RWPE1 (cell line): ENCODE data around the gene YARS1.

Experiments used
- CTCF ChIA-PET: fragments of 350-600 bp; sonication (Branson Sonifier 250); formaldehyde crosslinking; extraction: SDS; loops from one replicate; lab custom pipeline; 2021; lab: Yijun Ruan, JAX
- POLR2A ChIA-PET: fragments of 400-600 bp; formaldehyde crosslinking; extraction: SDS; loops from one replicate; lab custom pipeline; 2020; ENCODE audit warnings: antibody characterized with exemption; ENCODE audit not compliant: low non-redundant PET; lab: Yijun Ruan, JAX
- DNase-seq: peaks from one replicate; pipeline ENCODE4 v3.0.0; 2012; ENCODE audit warnings: low spot score
- H3K27ac ChIP-seq: fragments of 450-650 bp; 2 replicates; pipeline ENCODE4 v1.5.1; 2017
- TF ChIP-seq, protein P1 (sequence below): fragments of 450-650 bp; conservative IDR thresholded peaks from 2 replicates; pipeline ENCODE4 v1.5.1; 2017; ENCODE audit warnings: low read depth, mild to moderate bottlenecking

The YARS1 gene

DNA sequence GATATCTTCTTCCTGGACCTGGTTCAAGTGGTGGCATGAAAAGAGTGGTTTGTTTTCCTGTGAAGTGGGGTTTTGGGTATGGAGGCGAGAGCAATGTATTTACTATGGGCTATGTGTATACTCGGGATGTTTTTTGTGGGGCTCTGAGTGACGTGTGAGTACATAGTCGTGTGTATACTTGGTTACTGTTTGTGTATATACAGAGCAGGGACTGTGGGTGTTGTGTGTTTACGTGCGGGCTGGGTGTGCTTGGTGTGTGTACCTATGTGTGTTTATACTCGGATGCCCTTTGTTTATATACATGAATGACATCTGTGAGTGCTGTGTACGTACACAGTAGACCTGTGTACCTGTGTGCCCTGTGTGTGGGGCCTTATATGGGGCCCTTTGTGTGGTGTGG is 50.0 kb downstream of the YARS1 start:
- CTCF ChIA-PET = interaction anchor here (8.4 kb wide), 1 partner anchor 55 kb away, joined by 132 read pairs; no protein-coding TSS in a partner anchor
- peak overlapping the region; percentile 100 for H3K27ac ChIP-seq
- TF ChIP-seq, protein P1, sequence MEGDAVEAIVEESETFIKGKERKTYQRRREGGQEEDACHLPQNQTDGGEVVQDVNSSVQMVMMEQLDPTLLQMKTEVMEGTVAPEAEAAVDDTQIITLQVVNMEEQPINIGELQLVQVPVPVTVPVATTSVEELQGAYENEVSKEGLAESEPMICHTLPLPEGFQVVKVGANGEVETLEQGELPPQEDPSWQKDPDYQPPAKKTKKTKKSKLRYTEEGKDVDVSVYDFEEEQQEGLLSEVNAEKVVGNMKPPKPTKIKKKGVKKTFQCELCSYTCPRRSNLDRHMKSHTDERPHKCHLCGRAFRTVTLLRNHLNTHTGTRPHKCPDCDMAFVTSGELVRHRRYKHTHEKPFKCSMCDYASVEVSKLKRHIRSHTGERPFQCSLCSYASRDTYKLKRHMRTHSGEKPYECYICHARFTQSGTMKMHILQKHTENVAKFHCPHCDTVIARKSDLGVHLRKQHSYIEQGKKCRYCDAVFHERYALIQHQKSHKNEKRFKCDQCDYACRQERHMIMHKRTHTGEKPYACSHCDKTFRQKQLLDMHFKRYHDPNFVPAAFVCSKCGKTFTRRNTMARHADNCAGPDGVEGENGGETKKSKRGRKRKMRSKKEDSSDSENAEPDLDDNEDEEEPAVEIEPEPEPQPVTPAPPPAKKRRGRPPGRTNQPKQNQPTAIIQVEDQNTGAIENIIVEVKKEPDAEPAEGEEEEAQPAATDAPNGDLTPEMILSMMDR = no peak
- no peak for DNase-seq
- POLR2A ChIA-PET = no interaction called here

DNA sequence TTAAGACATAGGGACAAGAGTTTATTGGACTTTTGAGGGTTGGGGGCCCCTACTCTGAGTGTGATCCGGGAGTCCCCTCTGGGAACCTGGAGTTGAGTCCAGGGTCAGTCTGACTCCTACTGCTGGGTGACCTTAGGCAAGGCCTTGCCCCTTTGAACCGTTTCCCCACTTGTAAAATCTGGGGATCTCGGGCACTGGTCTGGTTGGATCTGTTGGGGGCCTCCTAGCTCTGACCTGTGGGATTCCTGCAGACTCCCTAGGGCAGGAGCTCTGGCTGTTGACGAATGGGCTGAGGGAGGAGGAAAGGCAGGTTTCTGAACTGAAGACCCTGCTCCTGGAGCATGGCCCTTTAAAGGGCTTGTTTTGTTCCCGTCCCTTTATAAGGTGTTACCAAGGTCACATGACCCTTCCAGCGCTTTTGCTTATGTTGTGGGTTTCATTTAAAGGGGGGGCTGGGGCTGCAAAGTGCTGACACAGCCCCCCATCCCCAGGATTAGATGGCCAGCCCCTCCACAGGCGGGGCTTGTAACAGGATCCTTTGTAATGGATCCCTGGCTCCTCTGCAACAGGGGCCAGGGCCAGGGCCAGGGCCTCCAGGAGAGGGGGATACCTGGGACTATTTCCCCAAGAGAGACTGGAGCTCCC is 50.7 kb downstream of the YARS1 start:
- H3K27ac ChIP-seq = peak overlapping the region; percentile 100
- DNase-seq = no peak
- TF ChIP-seq, protein P1 = no peak
- ChIA-PET POLR2A (interaction anchor here (0.6 kb wide), 1 partner anchor 75 kb away, joined by 3 read pairs; no protein-coding TSS in a partner anchor), CTCF (no interaction called here)

DNA sequence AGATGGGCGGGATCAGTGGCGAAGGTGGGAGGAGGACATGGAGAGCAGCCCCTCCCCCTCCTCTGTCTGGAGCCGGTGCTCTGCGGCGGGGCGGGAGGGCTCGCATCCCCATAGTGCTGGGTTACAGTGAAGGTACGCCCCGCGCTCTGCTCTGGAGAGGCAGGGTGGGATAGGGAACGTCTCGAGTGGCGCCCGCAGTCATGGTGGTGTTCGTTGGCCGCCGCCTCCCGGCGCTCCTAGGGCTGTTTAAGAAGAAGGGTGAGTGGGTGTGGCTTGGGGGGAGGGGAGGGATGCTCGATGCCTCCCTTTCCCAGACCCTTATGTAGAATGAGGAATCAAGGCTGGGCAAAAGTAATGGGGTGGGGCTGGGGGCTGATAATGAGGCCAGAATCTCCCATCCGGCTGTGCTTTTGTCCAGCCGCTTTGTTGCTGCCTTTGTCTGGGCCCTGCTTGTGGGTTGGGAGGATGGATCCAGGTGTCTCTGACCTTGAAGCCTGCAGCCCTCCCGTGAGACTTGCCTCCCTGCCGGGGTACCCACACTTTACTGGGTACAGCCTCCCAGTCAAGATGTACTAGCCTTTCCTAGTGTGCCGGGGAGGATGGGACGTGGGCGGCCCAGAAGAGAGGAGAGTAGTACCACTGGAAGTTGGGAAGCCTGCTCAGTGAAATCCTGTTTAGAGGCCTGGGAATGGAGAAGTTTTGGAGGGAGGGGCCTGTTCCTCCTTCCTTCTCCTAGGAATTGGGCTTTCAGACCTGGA is 51.4 kb downstream of the YARS1 start:
- no peak for DNase-seq
- ChIA-PET POLR2A (interaction anchor here (0.6 kb wide), 1 partner anchor 76 kb away, joined by 3 read pairs; no protein-coding TSS in a partner anchor), CTCF (no interaction called here)
- TF ChIP-seq, protein P1 = no peak
- H3K27ac ChIP-seq = peak overlapping the region; percentile 100

DNA sequence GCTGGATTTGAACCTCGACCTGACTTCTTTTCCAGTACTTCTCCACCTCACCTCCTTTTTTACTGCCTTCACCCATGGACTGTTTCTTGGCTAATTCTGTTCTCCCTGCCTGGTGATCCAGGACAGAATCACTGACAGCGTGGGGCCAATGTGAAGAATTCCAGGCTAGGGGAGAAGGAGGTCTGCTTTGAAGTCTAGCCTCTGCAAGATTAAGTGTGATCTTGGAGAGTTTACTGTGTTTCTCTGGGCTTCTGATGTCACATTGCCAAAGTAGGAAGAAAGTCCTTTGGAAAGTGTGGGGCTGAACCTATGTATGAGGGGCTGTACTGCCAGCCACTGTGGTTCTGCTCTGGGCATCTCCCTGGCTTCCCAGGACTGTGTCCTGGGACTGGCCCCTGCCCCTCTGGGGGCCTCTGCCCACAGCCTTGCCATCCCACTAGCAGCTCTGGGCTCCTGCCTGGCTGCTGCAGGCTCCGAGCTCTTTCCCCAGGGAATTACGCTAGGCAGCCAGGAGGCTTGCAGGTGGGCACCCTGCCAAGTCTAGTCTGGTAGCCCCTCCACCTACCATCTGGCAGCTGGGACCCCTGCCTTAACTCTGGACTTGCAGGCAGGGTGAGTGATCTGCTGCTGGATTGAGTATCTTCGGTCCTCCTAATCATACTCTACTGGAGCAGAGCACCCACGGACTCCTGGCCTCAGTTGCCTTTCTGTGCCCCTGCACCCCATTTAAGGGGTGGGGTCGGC is 52.2 kb downstream of the YARS1 start:
- peak overlapping the region; percentile 100 for H3K27ac ChIP-seq
- DNase-seq = no peak
- TF ChIP-seq, protein P1 = no peak
- CTCF ChIA-PET = interaction anchor here (1.0 kb wide), 1 partner anchor 53 kb away, joined by 3 read pairs; no protein-coding TSS in a partner anchor
- POLR2A ChIA-PET = no interaction called here

DNA sequence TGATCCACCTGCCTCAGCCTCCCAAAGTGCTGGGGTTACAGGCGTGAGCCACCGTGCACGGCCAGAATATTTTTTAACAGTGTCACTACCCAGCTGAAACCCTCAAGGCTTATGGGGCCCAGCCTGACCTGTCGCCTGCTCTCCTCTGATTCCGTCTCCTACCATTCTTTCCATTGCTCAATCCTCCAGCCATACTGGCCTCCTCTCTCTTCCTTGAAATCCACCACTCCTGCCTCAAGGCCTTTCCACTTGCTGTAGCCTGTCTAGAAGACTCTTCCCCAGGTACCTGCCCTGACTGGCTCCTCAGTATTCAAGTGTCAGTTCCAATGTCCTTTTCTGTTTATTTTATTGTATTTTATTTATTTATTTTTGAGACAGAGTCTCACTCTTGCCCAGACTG is 53.9 kb downstream of the YARS1 start:
- CTCF ChIA-PET = interaction anchor here (0.6 kb wide), 1 partner anchor 52 kb away, joined by 3 read pairs; no protein-coding TSS in a partner anchor
- POLR2A ChIA-PET = no interaction called here
- no peak for DNase-seq
- peak overlapping the region; percentile 100 for H3K27ac ChIP-seq
- TF ChIP-seq, protein P1 = no peak

DNA sequence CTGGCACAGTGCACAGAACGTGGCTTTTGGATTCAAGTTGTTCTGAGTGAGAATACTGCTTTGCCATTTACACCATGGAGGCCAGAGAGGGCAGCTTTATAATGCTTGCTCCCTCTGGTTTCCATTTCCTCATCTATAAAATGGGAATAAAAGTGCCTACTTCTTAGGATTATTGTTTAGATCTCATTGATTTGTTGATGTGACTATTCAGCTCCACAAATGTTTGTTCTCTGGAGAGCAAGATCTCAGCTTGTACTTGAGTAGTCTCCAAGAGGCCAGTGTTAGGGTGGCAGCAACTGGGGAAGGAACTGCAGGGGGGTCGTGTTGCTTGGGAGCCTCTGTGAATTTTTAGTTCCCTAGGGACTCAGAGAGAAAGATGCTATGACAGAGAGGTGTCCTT is 55.2 kb downstream of the YARS1 start:
- ChIA-PET POLR2A (interaction anchor here (0.5 to 1.0 kb wide), 3 partner anchors 14 to 55 kb away, joined by 4 read pairs; partner anchors contain the start of gene YARS1), CTCF (interaction anchor here (1.3 kb wide), 1 partner anchor 50 kb away, joined by 8 read pairs; no protein-coding TSS in a partner anchor)
- DNase-seq = no peak
- peak overlapping the region; percentile 100 for H3K27ac ChIP-seq
- TF ChIP-seq, protein P1 = no peak
